Stomach (tissue), 9 donors: ENCODE results near the gene SLC9A4. TPM values are rescaled to one million over a fixed set of nuclear protein-coding genes. Genes with fewer than 3 reads are reported as not detected.

Source experiments
- DNase-seq, 2 donors: peaks; one replicate each; pipeline versions ENCODE4 v3.0.0 to v3.0.0-alpha.2; 2013 to 2019
- H3K27ac ChIP-seq, 5 donors: fragments of 200-600 bp in 4 of 5; sonication (generic) in 4 of 5; one replicate each; pipeline ENCODE4 v1.5.1; 2013 to 2019; ENCODE audit warnings: mild to moderate bottlenecking in 1 of 5, moderate library complexity in 1 of 5
- H3K27me3 ChIP-seq, 3 donors: fragments of 200-600 bp; sonication (generic); one replicate each; pipeline ENCODE4 v1.5.1; 2017 to 2019; ENCODE audit warnings: mixed run types in 1 of 3
- H3K36me3 ChIP-seq, 4 donors: fragments of 200-600 bp; sonication (generic); 1 replicate in 3 of 4; 2 replicates in 1 of 4; pipeline ENCODE4 v1.5.1; 2016 to 2019
- H3K4me1 ChIP-seq, 4 donors: fragments of 200-600 bp; sonication (generic); one replicate each; pipeline ENCODE4 v1.5.1; 2016 to 2019
- H3K4me3 ChIP-seq, 4 donors: fragments of 200-600 bp; sonication (generic) in 3 of 4; one replicate each; pipeline ENCODE4 v1.5.1; 2016 to 2019; ENCODE audit warnings: mild to moderate bottlenecking in 1 of 4
- H3K9me3 ChIP-seq, 4 donors: fragments of 200-600 bp; sonication (generic); one replicate each; pipeline ENCODE4 v1.5.1; 2016 to 2019
- CTCF ChIP-seq, 7 experiments: fragments of 450-650 bp in 4 of 7; fragments of 200-600 bp in 3 of 7; sonication (generic) in 3 of 7; IDR thresholded peaks; one replicate each; pipeline ENCODE4 v1.5.1; 2016 to 2019; ENCODE audit warnings: antibody characterized with exemption in 7 of 7, control low read depth in 2 of 7, mild to moderate bottlenecking in 1 of 7
- EP300 ChIP-seq: sonication (generic); formaldehyde crosslinking; IDR thresholded peaks from one replicate; pipeline ENCODE4 v1.6.1; 2017; ENCODE audit warnings: antibody characterized with exemption
- POLR2A ChIP-seq, 4 donors: fragments of 450-650 bp; IDR thresholded peaks; one replicate each; pipeline ENCODE4 v1.6.1; 2016; ENCODE audit warnings: antibody characterized with exemption in 4 of 4, control low read depth in 2 of 4, mild to moderate bottlenecking in 1 of 4, moderate library complexity in 1 of 4
- POLR2AphosphoS5 ChIP-seq, 3 donors: sonication (generic); formaldehyde crosslinking; IDR thresholded peaks; one replicate each; pipeline ENCODE4 v1.6.1; 2016; ENCODE audit warnings: antibody characterized with exemption in 3 of 3
- WGBS, 5 donors: extraction: QIAGEN DNeasy Blood & Tissue Kit in 3 of 5; methylation state at CpG; one replicate each; pipeline versions ENCODE4 v1.1.5 to v1.1.7; 2013 to 2018; 5-methylcytosine and 5-hydroxymethylcytosine counted together
- intact Hi-C: fragments of 100-400 bp; cut with DNase I; formaldehyde crosslinking; loops from one replicate; pipeline ENCODE4 v1.15.1; 2023; ENCODE audit warnings: low total_unique reads
- polyA plus RNA-seq, 3 donors: library from polyadenylated mRNA; stranded (reverse); fragments of 200-250 nt; gene quantifications; one replicate each; pipeline ENCODE4 v1.2.3, GENCODE V29; 2013
- total RNA-seq, 5 donors: library from RNA; depleted of rRNA; stranded (reverse); fragments of >200 nt; gene quantifications; one replicate each; pipeline versions ENCODE4 v1.1.0 to v1.2.3, GENCODE V29; 2014 to 2016
- donor health status: healthy with polysubstance abuse.
- donor health status: Bipolar disorder and iron deficiency.
- donor health status: healthy.

SLC9A4 gene
- total and polyA plus RNA-seq, 8 donors: 4.7 to 143 (median 92.4) TPM; not detected in 1

DNA sequence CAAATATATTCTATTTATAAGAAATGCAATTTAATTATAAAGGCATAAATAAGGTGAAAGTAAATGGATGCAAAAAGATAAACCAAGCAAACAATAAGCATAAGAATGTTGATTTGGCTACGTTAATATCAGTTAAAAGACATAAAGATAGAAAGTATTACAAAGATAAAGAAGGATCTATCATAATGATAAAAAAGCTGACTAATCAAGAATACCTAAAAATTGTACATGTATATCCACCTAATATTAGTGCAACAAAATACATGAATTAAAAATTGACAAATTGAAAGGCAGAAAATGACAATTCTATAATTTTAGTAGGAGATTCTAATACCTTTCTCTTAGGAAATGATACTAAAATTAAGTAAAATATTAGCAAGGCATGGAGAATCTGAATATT is 21.5 kb downstream of the SLC9A4 start:
- no peaks in the 10 kb centered on the region for H3K27me3 ChIP-seq
- peaks cover 0 to 8% (median 0%) of the 10 kb centered on the region in 4 donors for H3K36me3 ChIP-seq
- peaks cover 0 to 12% (median 2%) of the 10 kb centered on the region in 4 donors for H3K4me1 ChIP-seq
- no peaks in the 10 kb centered on the region for H3K9me3 ChIP-seq
- no peak overlapping the region for H3K4me3 ChIP-seq
- no peak overlapping the region for H3K27ac ChIP-seq
- WGBS, 5 donors: 42 to 55% (median 50%) methylated on average over 1 of the region's 1 CpG
- intact Hi-C loops: no loop called here
- TF ChIP-seq POLR2AphosphoS5 (IDR thresholded peaks at IDR 0.05) (no peak), EP300 (no peak), POLR2A (IDR thresholded peaks at IDR 0.05) (no peak), CTCF (IDR thresholded peaks at IDR 0.05) (no peak)
- no peak for DNase-seq

DNA sequence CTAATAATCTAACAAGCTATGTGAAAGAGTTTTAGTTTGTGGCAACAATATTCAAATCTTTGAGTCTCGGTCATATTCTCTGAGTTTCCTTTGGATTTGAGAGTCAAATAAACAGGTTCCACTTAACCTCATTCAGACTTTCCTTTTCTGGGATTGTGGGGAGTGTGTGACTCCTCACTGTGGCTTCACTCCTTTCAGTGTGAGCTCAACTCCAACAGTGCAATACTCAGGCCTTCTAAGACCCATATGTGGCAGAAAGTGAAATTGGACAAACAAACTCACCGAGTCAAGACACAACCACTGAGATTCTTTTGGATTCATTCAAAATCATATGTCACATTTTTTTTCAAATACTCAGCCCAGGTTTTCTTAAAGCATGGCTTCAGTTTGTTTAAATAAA is 25.4 kb downstream of the SLC9A4 start:
- DNase-seq: no peak
- Histone ChIP-seq H3K4me1 (peaks cover 0 to 24% (median 18%) of the 10 kb centered on the region in 4 donors), H3K36me3 (no peaks in the 10 kb centered on the region), H3K4me3 (no peak overlapping the region), H3K27me3 (no peaks in the 10 kb centered on the region), H3K9me3 (no peaks in the 10 kb centered on the region), H3K27ac (peak overlapping the region in 2 of 5 donors; percentile 30 to 72)
- 46 to 75% (median 62%) methylated on average over 2 of the region's 2 CpGs for WGBS, 5 donors
- no peak for TF ChIP-seq POLR2A (IDR thresholded peaks at IDR 0.05)
- TF ChIP-seq POLR2AphosphoS5 (IDR thresholded peaks at IDR 0.05): no peak
- no peak for TF ChIP-seq CTCF (IDR thresholded peaks at IDR 0.05)
- no peak for TF ChIP-seq EP300
- intact Hi-C loops: no loop called here

GRCh38 chr2:102499558-102499957 is 26.5 kb downstream of the SLC9A4 start:
- 29 to 74% (median 50%) methylated on average over 1 of the region's 1 CpG for WGBS, 5 donors
- Histone ChIP-seq H3K4me3 (no peak overlapping the region), H3K27me3 (no peaks in the 10 kb centered on the region), H3K9me3 (no peaks in the 10 kb centered on the region), H3K36me3 (no peaks in the 10 kb centered on the region), H3K27ac (peak overlapping the region in 2 of 5 donors; percentile 29 to 72), H3K4me1 (peaks cover 7 to 24% (median 19%) of the 10 kb centered on the region in 4 donors)
- no peak for TF ChIP-seq CTCF (IDR thresholded peaks at IDR 0.05)
- TF ChIP-seq POLR2A (IDR thresholded peaks at IDR 0.05): no peak
- no peak for TF ChIP-seq POLR2AphosphoS5 (IDR thresholded peaks at IDR 0.05)
- no peak for TF ChIP-seq EP300
- intact Hi-C loops: no loop called here
- no peak for DNase-seq

GRCh38 chr2:102502576-102502975 is 29.6 kb downstream of the SLC9A4 start:
- DNase-seq: no peak
- intact Hi-C loops: no loop called here
- Histone ChIP-seq H3K27ac (peak overlapping the region in 3 of 5 donors; percentile 50 to 54 (median 52)), H3K9me3 (no peaks in the 10 kb centered on the region), H3K36me3 (peaks cover 0 to 5% (median 0%) of the 10 kb centered on the region in 4 donors), H3K4me1 (peaks cover 10 to 24% (median 23%) of the 10 kb centered on the region in 4 donors), H3K4me3 (no peak overlapping the region), H3K27me3 (no peaks in the 10 kb centered on the region)
- WGBS, 5 donors: 23 to 66% (median 62%) methylated on average over 8 of the region's 8 CpGs
- TF ChIP-seq POLR2A (IDR thresholded peaks at IDR 0.05): no peak
- no peak for TF ChIP-seq CTCF (IDR thresholded peaks at IDR 0.05)
- no peak for TF ChIP-seq EP300
- no peak for TF ChIP-seq POLR2AphosphoS5 (IDR thresholded peaks at IDR 0.05)
